Retinal pigment epithelial cell (primary cell): ENCODE results near the gene DNER.
"Not testable (repeated sequence)": the region's sequence is repeated elsewhere in the genome, so short reads cannot be mapped to it uniquely, and the experiment has no call there.

Source experiments
- DNase-seq: peaks from one replicate; pipeline ENCODE4 v3.0.0-alpha.2; 2010; ENCODE audit warnings: low read depth
- H3K4me3 ChIP-seq: 2 replicates; pipeline ENCODE4 v1.5.1; 2011; ENCODE audit warnings: mild to moderate bottlenecking, low read length, control low read depth, moderate library complexity
- TF ChIP-seq, protein P1 (sequence below): conservative IDR thresholded peaks from 2 replicates; pipeline ENCODE4 v1.5.1; 2011; ENCODE audit warnings: low read depth, low read length, control low read depth, inconsistent platforms

Gene DNER

GRCh38 chr2:229713371-229714079, 830 bp downstream of the DNER start:
- DNase-seq, result no peak
- H3K4me3 ChIP-seq, result peak overlapping the region; percentile 39
- TF ChIP-seq, protein P1, sequence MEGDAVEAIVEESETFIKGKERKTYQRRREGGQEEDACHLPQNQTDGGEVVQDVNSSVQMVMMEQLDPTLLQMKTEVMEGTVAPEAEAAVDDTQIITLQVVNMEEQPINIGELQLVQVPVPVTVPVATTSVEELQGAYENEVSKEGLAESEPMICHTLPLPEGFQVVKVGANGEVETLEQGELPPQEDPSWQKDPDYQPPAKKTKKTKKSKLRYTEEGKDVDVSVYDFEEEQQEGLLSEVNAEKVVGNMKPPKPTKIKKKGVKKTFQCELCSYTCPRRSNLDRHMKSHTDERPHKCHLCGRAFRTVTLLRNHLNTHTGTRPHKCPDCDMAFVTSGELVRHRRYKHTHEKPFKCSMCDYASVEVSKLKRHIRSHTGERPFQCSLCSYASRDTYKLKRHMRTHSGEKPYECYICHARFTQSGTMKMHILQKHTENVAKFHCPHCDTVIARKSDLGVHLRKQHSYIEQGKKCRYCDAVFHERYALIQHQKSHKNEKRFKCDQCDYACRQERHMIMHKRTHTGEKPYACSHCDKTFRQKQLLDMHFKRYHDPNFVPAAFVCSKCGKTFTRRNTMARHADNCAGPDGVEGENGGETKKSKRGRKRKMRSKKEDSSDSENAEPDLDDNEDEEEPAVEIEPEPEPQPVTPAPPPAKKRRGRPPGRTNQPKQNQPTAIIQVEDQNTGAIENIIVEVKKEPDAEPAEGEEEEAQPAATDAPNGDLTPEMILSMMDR, result no peak

DNA sequence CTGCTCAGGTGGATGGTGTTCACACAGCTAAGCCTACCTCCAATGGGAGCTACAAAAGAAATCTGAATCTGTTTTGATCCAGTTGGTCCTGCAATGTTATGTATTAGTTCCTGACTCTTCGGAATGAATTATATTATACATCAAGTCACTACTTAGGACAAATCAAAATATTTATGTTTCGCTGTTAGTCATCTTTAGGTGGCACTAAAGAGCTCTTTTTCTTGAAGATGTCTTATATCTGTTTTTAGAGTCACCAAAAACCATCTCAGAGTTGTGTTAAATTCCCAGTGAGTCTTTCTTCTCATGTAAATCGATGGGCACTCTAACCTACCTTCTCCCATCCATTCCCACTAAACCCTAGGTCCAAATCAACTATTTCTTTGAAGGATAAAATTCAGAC, 2.2 kb downstream of the DNER start:
- DNase-seq, result no peak
- TF ChIP-seq, protein P1, result no peak
- H3K4me3 ChIP-seq, result no peak overlapping the region

DNA sequence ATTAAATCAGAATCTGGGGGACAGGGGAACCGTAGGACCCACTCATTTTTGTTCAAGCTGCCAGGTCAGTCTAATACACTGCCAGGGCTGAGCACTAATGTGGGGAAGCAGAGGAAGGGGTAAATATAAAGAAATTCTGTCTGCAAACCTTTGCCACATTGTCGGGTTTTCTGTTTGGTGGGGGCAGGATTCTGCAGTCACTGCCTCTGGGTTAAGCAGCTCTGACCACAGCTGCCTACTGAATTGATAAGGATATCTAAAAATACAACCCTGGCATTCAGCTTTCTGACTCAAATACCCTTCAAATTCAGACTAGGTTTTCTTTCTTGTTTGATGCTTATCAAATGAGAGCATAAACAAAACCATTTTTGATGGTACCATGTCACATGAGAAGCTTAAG, 6.0 kb downstream of the DNER start:
- TF ChIP-seq, protein P1, result no peak
- DNase-seq, result no peak

GRCh38 chr2:229703909-229704630, 10.3 kb downstream of the DNER start:
- H3K4me3 ChIP-seq, result no peak overlapping the region
- DNase-seq, result no peak
- TF ChIP-seq, protein P1, result no peak

More for the DNA sequence above, 6.0 kb downstream of the DNER start:
- H3K4me3 ChIP-seq, result no peak overlapping the region

- no peak overlapping the region for H3K4me3 ChIP-seq
- DNase-seq, result no peak
- TF ChIP-seq, protein P1, result no peak
Measured at GRCh38 chr2:229701716-229702115, 12.6 kb downstream of the DNER start.

- TF ChIP-seq, protein P1, result no peak
- H3K4me3 ChIP-seq, result no peak overlapping the region
- no peak for DNase-seq
Measured at GRCh38 chr2:229701062-229701461, 13.3 kb downstream of the DNER start.

DNA sequence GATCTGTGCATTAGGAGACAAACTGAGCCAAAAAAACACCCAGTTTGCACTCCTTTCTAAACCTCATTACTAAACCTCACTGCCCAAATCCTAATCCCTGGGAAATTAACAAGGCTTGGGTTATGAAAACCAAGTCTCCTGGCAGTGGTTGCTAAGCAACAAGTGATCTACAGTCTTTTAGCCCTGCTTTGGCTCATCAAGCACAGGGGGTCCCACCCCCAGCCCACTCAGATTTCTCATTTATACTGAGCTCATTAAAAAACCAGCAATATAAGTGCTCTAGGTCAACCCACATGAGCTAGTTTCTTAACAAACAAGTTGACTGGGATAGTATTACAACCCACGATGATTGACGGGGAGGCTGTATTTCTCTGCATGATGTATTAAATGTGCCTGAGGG, 18.4 kb downstream of the DNER start:
- H3K4me3 ChIP-seq, result no peak overlapping the region
- TF ChIP-seq, protein P1, result no peak
- no peak for DNase-seq

DNA sequence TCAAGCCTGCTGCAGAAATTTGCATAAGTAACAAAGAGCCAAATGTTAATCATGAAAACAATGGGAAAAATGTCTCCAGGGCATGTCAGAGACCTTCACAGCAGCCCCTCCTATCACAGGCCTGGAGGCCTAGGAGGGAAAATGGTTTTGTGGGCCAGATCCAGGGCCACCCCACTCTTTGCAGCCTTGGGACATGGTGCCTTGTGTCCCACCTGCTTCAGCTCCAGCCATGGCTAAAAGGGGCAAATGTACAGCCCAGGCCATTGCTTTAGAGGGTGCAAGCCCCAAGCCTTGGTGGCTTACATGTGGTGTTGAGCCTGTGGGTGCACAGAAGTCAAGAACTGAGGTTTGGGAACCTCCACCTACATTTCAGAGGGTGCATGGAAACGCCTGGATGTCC, 20.5 kb downstream of the DNER start:
- not testable (repeated sequence) for H3K4me3 ChIP-seq, DNase-seq
